ENCODE measurements around the gene RAB3D.
A peak's percentile ranks its signal among the peaks of the same experiment; 100 is the strongest.
"Not testable (repeated sequence)": the region's sequence is repeated elsewhere in the genome, so short reads cannot be mapped to it uniquely, and the experiment has no call there.

The RAB3D gene

GRCh38 chr19:11365557-11366117 is 26.2 kb upstream of the RAB3D start:
- no peak for DNase-seq (ENCODE audit: low read depth)

GRCh38 chr19:11364935-11365334 is 25.5 kb upstream of the RAB3D start:
- no peak for DNase-seq (ENCODE audit: low read depth)

- no peak for DNase-seq (ENCODE audit: low read depth)
These were observed 24.9 kb upstream of the RAB3D start for GRCh38 chr19:11364296-11364904.

- no peak for DNase-seq (ENCODE audit: low read depth)
These were observed 24.4 kb upstream of the RAB3D start for GRCh38 chr19:11363881-11364280.

- DNase-seq (ENCODE audit: low read depth) = no peak
These were observed 22.6 kb upstream of the RAB3D start for GRCh38 chr19:11361771-11362731.

- DNase-seq (ENCODE audit: low read depth) = no peak
These were observed 21.7 kb upstream of the RAB3D start for GRCh38 chr19:11361037-11361770.

- no peak for DNase-seq (ENCODE audit: low read depth)
These were observed 20.0 kb upstream of the RAB3D start for GRCh38 chr19:11359421-11359820.

- DNase-seq (ENCODE audit: low read depth) = no peak
These were observed 17.5 kb upstream of the RAB3D start for GRCh38 chr19:11356676-11357550.

- DNase-seq (ENCODE audit: low read depth) = no peak
These were observed 16.6 kb upstream of the RAB3D start for GRCh38 chr19:11356074-11356397.

GRCh38 chr19:11355160-11356073 is 16.0 kb upstream of the RAB3D start, which contains the start of gene PLPPR2:
Gene PLPPR2 (plus strand): TSS chr19:11355432. CDS start chr19:11357674, 2,242 bp downstream.
- DNase-seq (ENCODE audit: low read depth) = peak; percentile 85

GRCh38 chr19:11354102-11354501 is 14.6 kb upstream of the RAB3D start:
- not testable (repeated sequence) for DNase-seq (ENCODE audit: low read depth)

- DNase-seq (ENCODE audit: low read depth) = no peak
These were observed 9.7 kb upstream of the RAB3D start for GRCh38 chr19:11349171-11349570.

GRCh38 chr19:11347546-11348039 is 8.1 kb upstream of the RAB3D start:
- DNase-seq (ENCODE audit: low read depth) = no peak

- DNase-seq (ENCODE audit: low read depth) = peak; percentile 96
These were observed 6.9 kb upstream of the RAB3D start, which contains the start of the genes CCDC159 and TMEM205 for GRCh38 chr19:11346104-11346940. Gene CCDC159 (plus strand): TSS chr19:11346519. CDS start chr19:11346607, 88 bp downstream. Gene TMEM205 (minus strand): TSS chr19:11346268. CDS start chr19:11345619, 649 bp downstream.

GRCh38 chr19:11345122-11345803 is 5.8 kb upstream of the RAB3D start:
- DNase-seq (ENCODE audit: low read depth) = no peak

GRCh38 chr19:11342429-11342828 is 3.0 kb upstream of the RAB3D start:
- no peak for DNase-seq (ENCODE audit: low read depth)

- not testable (repeated sequence) for DNase-seq (ENCODE audit: low read depth)
These were observed 626 bp upstream of the RAB3D start for GRCh38 chr19:11340099-11340467.

GRCh38 chr19:11338569-11339253 is 746 bp downstream of the RAB3D start:
- DNase-seq (ENCODE audit: low read depth) = no peak

Data from activated T-cell treated with anti-CD3 and anti-CD28 coated beads for 48 hours (primary cell).